PC-9 (cell line): Measurements from ENCODE around the gene STX1A.
"Not testable (repeated sequence)": the region's sequence is repeated elsewhere in the genome, so short reads cannot be mapped to it uniquely, and the experiment has no call there.

Experiments
- CTCF ChIP-seq: fragments of 200-600 bp; sonication (generic); conservative IDR thresholded peaks from 2 replicates; pipeline ENCODE4 v1.6.1; 2017; ENCODE audit warnings: mixed run types, antibody characterized with exemption, mild to moderate bottlenecking, moderate library complexity
- EZH2 ChIP-seq: fragments of 200-600 bp; sonication (generic); IDR thresholded peaks from 2 replicates; pipeline ENCODE4 v1.8.0; 2017; ENCODE audit warnings: antibody characterized with exemption, low read depth

- TF ChIP-seq CTCF, EZH2: not testable (repeated sequence)
Measured at GRCh38 chr7:73720443-73720842, 974 bp upstream of the STX1A start.
